ENCODE measurements around the gene EXOC8. TPM values are rescaled to one million over a fixed set of nuclear protein-coding genes. Genes with fewer than 3 reads are reported as not detected.
"Not testable (repeated sequence)": the region's sequence is repeated elsewhere in the genome, so short reads cannot be mapped to it uniquely, and the experiment has no call there.

Gene EXOC8
- total RNA-seq, 1 experiment from 2014 or later, result 20.1 TPM

DNA sequence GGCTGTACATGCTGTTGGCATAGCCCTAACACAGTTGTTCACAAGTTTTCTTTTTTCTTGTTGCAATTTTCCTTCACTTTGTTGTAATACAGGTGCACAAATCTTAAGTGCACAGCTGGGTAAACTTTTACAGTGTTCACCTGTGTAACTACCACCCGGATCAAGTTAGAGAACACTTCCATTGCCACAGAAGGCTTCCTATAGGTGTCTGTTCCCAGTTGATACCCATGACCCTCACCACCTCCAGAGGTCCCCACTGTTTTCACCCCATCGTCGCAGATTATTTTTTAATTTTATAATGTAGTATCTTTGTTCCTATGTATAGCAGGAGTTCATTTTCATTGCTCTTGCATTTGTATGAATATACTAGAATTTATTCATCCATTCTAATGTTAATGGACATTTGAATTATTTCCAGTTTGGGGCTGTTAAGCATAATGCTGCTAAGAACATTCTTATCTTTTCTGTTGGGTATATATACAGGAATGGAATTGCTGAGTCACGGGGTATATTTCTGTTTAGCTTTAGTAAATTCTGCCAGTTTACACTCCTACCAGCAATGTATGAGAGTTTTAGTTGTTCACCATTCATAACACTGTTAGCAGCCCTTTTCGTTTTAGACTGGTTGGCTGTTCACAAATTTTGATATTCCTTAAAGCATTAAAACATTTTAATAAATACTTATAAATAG, 16.8 kb upstream of the EXOC8 start:
- no peak for DNase-seq (ENCODE audit: extremely low read depth, low read depth)

DNA sequence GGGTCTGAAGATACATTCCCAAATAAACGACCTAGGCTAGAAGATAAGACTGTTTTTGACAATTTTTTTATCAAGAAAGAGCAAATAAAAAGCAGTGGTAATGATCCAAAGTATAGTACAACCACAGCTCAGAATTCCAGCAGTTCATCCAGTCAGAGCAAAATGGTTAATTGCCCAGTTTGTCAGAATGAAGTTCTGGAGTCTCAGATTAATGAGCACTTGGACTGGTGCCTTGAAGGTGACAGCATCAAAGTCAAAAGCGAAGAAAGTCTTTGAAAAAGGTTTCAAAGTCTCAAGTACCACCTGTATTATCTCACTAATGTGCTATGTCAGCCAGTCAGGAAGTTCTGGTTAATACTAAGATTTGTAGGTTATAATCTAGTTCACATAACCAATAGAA, 15.4 kb upstream of the EXOC8 start:
- DNase-seq (ENCODE audit: extremely low read depth, low read depth), result no peak

DNA sequence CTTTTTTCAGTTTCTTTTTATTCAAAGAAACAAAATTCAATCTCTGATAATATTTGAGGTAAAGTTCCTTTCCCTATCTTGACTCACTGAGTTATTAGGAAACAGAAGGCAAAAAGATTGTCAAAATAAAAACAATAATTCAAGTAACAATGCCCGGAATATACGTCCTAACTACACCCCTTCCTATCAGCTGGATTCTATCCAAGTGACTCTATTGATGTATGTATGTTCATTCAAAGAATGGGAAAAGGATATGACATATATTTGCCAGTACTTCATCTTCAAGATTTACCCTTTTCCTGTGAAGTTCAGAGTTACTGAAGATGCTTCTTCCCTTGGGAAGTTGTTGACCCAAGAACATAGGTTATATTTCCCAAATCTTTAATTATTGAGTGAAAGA, 14.2 kb upstream of the EXOC8 start:
- no peak for DNase-seq (ENCODE audit: extremely low read depth, low read depth)

DNA sequence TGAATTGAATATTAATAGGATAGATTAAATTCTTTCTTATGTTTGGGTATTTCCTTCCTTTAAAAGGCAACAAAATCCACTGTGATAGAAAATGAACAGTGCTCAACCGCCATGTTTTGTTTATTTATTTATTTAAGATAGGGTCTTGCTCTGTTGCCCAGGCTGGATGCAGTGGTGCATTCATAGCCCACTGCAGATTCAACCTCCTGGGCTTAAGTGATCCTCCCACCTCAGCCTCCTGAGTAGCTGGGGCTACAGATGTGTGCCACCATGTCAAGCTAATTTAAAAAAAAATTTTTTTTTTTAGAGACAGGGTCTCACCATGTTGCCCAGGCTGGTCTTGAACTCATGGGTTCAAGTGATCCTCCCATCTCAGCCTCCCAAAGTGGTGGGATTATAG, 11.2 kb upstream of the EXOC8 start:
- DNase-seq (ENCODE audit: extremely low read depth, low read depth), result not testable (repeated sequence)

DNA sequence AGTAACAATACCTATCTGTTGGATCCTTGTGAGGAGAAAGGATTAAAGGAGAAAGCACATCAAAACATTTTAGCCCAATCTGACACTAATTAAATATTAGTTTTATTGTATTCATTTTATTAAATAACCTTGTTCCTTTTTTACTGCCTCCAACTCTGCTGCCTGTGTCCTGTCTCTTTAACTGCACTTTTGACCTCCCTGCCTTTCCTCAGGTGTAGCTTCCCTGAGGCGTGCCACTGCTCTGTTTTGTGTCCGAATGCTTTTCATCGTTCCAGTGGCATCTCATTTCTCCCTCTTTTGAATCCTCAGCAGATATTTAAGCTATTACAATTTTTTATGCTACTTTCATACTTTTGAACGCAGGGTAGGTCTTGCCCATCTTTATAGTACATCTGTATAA, 10.8 kb upstream of the EXOC8 start:
- no peak for DNase-seq (ENCODE audit: extremely low read depth, low read depth)

DNA sequence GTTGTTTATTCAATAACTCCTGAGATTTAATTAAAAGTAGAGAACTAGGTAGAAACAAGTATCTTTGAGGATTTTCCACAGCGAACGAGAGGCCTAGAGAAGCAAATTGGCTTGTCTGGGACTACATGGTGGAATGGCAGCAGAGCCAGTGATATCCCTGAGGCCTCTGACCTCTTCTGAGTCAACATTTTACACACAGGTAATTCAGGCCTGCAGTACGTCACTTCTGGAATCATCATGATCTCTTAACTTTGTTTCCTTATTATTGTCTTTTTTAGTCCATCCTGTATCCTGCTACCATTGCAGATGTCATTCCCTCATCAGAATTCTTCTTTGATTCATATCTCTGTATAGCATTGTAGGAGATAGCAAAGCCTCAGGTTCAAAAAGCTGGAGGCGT, 10.3 kb upstream of the EXOC8 start:
- DNase-seq (ENCODE audit: extremely low read depth, low read depth), result no peak

DNA sequence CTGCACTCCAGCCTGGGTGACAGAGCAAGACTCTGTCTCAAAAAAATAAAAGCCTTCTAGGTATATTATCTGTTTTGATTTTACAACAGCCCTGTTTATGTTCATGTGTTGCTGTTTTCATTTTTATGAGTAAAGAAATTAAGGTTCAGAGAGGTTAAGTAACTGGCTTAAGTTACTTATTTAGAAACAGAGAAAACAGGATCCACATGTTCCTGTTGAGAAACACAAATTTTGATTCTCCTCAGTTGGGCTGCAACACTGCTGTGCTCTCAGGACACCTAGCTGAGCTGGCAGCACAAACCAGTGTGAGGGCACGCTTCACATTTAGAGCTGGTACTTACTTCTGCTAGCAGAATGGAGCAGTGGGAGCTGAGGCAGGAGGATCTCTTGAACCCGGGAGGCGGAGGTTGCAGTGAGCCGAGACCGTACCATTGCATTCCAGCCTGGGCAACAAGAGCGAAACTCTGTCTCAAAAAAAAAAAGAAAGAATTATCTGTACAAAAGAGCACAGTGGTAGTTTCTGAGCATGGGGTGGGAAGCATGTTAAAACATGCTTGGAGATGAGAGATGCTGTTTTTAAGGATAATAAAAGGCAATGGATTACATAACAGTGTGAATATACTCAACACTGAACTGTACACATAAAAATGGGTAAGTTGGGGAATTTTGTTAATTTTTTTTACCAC, 2.8 kb upstream of the EXOC8 start:
- no peak for DNase-seq (ENCODE audit: extremely low read depth, low read depth)

DNA sequence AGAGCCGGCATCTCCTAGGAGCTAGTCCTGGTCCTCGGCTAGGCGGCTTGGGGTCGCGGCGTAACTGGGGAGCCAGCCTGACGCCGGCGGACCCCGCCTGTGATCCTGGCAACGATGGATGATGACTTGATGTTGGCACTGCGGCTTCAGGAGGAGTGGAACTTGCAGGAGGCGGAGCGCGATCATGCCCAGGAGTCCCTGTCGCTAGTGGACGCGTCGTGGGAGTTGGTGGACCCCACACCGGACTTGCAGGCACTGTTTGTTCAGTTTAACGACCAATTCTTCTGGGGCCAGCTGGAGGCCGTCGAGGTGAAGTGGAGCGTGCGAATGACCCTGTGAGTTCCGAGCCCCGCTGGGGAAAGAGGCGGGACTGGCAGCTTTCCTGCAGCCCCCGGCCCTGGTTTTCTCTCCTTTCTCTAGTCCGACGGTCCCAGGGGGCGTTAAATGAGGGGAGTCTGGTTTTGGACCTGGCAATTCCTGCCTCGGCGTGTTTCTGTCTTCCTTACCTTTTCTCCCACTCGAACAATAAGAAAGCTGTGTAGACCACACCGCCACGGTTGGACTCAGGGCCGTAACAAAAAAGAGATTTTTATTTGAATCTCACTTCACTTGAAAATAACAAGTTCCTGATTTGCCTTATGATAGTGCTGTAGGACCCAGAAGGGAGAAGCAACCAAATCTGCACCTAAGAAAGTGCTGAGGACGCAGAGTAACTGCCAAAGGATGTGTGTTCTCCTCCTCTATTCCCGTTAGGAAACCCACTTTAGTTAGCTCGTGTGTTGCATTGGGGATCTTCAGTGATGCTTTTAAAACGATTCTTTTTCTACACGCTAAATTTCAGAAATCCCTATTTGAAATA, 847 bp upstream of the EXOC8 start, which contains the start of gene SPRTN:
SPRTN (plus strand) TSS at position 24 of the 859 bp plus-strand sequence; CDS start at position 115, 91 bp downstream.
- no peak for DNase-seq (ENCODE audit: extremely low read depth, low read depth)

DNA sequence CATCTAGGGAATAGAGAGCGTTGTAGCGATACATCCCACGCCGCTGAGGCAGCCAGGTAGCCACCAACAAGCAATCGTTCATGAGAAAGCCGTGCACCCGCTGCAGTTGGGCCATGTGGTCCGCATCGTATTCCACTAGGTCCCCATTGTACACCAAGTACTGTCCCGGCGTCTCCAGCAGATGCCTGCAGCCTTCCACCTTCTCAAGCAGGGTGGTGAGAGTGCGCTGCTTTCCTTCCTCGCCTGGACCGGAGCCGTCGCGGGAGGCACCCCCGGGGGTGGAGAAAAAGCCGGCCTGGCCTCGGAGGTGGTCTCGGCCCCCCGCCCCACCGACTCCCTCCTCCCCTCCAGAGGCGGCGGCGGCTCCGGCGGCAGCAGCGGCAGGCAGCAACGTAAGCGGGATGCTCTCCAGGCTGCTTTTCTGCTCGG, 595 bp downstream of the EXOC8 start:
- no peak for DNase-seq (ENCODE audit: extremely low read depth, low read depth)

DNA sequence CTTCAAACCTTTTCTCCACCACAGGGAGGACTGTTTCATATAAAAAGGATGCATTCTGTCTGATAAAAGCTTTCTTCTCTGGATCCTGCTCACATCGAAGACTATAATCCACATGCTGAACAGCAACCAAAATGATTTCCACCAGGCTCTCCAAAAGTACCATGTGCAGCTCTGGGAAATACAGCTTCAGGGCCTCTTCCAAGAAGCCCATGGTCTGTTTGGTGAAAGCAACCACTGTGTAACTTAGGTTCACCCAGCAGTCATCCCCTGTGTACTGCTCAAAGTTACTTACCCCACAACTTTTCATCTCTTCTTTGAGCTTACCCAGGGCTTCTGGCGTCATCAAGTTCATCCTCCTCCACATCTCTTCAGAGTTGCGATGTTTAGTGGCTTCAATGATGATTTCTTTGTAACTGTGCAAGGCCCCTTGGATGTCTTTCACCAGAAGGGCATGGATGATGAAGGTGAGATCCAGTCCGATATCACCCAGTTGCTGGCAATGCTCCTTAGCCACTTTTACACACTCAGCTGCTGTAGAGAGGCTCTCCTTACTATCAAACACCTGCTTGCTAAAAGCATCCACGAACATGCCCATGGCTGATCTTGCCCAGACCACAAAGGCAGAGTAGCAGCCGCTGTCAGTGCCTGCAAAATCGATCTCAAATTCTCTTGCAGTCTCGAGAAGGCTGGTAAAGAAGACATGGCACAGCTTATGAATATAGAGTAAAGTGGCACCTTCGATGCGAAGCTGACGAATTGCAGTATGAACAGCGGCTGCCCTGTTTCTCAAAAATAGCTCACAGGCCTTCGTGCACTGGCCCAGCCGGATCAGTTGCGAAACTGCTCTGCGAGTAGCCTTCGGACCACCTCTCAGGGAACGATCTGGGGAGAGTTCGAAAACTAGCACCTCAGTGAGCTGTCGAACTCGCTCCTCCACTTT, 1.7 kb downstream of the EXOC8 start:
- DNase-seq (ENCODE audit: extremely low read depth, low read depth), result no peak

DNA sequence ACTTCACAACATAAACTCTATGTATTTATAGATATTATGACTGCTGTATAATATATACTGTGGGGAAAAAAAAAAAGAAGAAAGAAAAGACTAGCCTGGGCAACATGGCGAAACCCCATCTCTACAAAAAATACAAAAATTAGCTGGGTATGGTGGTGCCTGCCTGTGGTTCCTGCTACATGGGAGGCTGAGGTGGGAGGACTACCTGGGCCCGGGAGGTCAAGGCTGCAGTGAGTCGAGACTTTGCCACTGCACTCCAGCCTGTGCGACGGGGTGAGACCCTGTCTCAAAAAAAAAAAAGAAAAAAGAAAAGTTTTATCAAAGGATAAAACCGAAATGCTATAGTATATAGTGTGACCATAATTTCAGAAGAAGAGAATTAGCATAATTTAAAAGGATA, 2.7 kb downstream of the EXOC8 start:
- no peak for DNase-seq (ENCODE audit: extremely low read depth, low read depth)

DNA sequence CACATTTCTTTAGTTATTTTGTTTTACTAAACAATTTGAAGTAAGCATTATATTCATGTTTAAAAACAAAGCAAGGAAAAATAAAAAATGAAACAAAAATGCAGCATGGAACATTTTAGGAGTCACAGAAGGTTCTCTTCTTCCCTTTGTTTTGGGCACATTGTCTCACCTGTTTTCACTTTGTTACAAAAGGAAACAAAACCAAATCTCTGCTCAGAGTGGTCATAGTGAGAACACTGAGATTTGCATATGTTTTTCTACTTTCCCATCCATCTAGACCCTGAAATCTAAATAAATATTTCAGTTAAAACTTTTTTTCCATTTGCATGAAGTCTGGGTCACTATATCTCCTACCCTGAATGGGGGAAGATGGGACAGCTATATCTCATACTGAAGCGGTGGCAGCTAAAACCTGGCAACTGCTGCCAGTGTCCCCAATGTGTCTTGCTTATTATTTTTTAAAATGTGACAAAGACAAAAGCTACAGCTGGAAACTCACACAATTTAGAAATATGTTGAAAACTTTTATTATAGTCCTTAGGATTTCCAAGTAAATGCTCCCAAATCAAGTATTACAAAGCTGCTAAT, 3.5 kb downstream of the EXOC8 start:
- DNase-seq (ENCODE audit: extremely low read depth, low read depth), result no peak

DNA sequence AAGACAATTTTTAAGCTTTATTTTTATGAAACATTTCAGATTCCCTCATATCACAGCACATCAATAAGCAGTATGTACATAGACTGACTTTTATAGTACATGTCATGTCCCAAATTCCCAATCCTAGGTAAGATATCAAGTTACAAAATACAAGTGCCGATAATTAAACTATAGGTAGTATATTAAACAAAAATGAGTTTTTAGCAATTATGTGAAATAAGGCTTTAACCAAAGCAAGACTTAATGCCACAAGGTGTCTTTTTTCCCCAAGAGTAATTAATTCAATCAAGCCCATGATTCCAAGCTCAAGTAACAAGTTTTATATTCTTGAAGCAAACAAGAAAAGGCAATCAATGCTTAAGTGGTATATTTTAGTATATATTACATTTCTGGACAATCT, 4.9 kb downstream of the EXOC8 start:
- no peak for DNase-seq (ENCODE audit: extremely low read depth, low read depth)

DNA sequence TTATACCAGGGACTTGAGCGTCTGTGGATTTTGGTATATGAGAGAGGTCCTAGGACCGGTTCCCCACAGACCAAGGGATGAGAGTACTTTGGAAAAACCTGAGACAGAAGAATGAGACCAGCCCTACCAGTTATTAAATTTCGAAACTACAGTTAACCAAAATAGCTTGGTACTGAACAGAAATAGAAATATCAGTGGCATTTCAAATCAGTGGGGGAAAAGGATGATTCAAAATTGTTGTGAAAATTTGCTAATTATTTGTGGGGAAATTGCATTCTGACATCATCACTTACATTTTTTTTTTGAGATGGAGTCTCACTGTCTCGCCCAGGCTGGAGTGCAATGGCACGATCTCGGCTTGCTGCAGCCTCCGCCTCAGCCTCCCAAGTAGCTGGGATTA, 8.2 kb downstream of the EXOC8 start:
- DNase-seq (ENCODE audit: extremely low read depth, low read depth), result no peak

DNA sequence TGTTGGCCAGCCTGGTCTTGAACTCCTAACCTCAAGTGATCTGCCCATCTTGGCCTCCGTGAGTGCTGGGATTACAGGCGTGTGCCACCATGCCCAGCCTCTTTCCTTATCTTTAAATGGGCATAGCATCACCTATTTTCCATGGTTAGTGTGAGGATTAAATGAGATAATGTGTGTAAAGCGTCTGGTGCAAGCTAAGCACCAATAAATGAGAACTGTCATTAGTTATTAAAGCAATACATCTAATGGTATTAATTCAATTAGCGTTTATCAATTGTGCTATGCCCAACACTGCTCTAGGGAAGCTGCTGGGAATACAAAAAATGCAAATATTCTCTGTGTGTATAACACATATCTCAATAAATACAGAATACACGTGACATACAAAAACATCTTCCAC, 10.0 kb downstream of the EXOC8 start:
- DNase-seq (ENCODE audit: extremely low read depth, low read depth), result no peak

DNA sequence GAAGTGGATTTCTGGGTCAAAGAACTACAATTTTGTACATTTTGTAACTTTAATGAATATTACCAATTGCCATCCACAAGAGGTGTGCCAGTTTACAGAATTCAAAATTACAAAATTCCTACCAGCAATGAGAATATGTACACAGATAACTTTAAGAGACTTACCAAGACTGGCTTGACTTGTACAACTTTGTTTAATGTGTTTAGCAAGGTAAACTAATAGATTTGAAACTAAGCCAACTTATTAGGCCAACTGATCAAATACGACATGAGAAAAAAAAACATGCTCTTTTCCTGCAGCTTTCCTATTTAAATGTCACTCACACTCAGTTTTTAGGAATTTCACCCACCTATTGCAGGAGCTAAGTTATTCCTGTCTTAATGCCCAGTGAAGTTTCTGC, 11.4 kb downstream of the EXOC8 start:
- no peak for DNase-seq (ENCODE audit: extremely low read depth, low read depth)

DNA sequence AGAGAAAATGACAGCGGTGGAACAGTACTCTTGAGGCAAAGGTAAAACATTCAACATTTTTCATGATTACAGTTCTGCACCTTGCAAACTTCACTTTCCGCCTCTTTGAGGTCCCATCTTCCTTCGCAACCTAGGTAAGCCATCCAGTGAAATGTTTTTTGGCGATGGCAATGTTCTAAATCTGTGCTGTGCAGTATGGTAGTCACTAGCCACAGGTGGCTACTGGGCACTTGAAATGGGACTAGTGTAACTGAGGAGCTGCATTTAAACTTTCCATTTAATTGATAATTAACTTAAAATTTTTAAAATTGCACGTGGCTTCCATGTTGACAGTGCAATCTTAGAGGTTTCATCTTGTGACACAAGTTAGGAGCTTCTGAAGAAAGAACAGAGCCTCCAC, 13.0 kb downstream of the EXOC8 start:
- DNase-seq (ENCODE audit: extremely low read depth, low read depth), result no peak

DNA sequence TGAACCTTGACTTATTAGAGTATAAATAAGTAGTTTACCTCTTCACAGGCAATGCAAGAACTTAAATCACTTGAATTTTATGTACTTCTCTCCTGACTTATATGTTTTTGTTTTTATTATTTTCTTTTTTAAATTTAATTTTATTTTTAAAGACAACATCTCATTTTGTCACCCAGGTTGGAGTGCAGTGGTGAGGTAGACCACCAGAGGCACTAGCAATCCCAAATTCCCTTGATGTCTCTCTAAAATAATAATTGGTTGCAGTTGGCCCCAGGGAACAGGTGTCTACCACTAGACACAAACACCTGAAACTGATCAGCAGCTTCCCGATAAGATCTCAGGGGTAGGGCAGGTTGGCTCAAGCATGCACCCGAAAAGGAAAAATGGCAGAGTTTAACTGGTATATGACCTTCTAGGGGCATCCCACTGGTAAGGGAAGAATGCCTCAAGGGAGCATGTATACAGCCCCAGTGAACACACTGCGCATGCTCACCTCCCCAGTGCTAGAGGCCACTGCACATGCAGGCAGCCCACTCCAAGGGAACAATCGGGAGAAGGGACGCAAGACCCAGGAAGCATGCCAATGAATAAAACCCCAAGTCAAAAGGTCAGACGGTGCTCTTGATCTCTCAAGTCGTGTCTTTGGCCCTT, 14.6 kb downstream of the EXOC8 start:
- DNase-seq (ENCODE audit: extremely low read depth, low read depth), result no peak

DNA sequence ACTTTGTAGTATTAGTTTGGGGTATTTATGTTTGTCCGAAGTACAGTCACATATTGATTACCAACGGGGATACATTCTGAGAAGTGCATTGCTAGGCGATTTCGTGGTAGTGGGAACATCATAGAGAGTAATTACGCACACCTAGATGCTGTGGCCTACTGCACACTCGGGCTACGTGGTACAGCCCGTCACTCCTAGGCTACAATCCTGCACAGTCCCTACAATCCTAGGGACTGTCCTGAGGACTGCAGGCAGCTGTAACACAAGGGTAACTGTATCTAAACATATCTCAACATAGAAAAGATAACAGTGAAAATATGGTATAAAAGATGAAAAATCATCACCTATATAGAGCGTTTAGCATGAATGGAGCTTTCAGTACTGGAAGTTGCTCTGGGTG, 18.6 kb downstream of the EXOC8 start:
- no peak for DNase-seq (ENCODE audit: extremely low read depth, low read depth)

DNA sequence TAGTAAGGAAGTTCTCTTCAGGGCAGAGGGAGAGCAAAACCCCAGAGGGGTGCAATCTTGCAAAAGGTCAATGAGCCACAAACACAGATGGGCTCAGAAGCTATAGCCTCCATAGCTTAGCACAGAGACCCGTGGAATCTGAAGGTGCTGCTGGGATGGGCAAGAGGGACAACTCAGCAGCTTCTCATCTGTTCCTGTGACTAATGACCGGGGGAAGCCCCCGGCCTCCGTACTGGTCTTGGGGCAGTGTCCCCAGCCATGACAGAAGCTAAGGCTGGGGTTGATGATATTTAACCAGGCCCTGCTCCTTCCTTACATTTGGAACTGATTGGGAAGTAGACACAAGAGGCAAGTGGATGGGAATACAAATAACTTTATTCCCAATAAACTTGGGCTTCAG, 19.1 kb downstream of the EXOC8 start:
- DNase-seq (ENCODE audit: extremely low read depth, low read depth), result no peak
